WI38 (cell line): ENCODE results near the gene FASN.

ENCODE experiments used
- H3K4me3 ChIP-seq: 2 replicates; pipeline ENCODE4 v1.5.1; 2011; ENCODE audit warnings: low read depth, mild to moderate bottlenecking, control low read depth, low read length
- TF ChIP-seq, protein P1 (sequence below): IDR thresholded peaks from 2 replicates; pipeline ENCODE4 v1.5.1; 2012; ENCODE audit warnings: low read depth, mild to moderate bottlenecking, control low read depth, low read length

The FASN gene

DNA sequence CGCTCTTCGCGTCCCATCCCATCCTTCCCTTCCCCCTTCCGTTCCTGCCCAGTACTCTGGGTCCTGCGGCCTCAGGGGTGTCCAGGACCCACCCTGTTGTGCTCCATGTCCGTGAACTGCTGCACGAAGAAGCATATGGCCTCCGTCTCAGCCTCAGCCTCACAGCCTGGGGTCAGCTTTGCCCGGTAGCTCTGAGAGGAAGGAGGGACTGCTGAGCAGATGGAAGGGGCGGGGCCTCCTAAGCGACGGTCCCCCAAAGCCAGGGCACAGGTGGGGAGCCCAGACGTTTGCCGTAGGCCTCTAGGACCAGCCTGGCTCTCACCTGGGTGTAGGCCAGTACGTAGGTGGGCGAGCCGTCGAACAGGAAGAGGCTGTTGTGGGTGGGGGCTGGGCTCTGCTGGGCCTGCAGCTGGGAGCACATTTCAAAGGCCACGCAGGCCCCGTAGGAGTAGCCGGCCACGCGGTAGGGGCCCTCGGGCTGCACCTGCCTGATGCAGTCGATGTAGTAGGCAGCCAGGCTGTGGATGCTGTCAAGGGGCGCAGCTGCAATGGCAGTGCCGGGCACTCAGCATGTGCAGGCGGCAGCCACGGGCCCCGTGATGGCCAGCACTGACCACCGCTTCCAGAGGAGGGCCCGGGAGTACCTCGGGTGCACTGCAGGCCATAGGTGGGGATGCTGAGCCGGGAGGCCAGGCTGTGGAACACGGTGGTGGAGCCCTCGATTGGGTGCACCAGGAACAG lies 17.8 kb downstream of the FASN start:
- no peak overlapping the region for H3K4me3 ChIP-seq
- TF ChIP-seq, protein P1, sequence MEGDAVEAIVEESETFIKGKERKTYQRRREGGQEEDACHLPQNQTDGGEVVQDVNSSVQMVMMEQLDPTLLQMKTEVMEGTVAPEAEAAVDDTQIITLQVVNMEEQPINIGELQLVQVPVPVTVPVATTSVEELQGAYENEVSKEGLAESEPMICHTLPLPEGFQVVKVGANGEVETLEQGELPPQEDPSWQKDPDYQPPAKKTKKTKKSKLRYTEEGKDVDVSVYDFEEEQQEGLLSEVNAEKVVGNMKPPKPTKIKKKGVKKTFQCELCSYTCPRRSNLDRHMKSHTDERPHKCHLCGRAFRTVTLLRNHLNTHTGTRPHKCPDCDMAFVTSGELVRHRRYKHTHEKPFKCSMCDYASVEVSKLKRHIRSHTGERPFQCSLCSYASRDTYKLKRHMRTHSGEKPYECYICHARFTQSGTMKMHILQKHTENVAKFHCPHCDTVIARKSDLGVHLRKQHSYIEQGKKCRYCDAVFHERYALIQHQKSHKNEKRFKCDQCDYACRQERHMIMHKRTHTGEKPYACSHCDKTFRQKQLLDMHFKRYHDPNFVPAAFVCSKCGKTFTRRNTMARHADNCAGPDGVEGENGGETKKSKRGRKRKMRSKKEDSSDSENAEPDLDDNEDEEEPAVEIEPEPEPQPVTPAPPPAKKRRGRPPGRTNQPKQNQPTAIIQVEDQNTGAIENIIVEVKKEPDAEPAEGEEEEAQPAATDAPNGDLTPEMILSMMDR: no peak

DNA sequence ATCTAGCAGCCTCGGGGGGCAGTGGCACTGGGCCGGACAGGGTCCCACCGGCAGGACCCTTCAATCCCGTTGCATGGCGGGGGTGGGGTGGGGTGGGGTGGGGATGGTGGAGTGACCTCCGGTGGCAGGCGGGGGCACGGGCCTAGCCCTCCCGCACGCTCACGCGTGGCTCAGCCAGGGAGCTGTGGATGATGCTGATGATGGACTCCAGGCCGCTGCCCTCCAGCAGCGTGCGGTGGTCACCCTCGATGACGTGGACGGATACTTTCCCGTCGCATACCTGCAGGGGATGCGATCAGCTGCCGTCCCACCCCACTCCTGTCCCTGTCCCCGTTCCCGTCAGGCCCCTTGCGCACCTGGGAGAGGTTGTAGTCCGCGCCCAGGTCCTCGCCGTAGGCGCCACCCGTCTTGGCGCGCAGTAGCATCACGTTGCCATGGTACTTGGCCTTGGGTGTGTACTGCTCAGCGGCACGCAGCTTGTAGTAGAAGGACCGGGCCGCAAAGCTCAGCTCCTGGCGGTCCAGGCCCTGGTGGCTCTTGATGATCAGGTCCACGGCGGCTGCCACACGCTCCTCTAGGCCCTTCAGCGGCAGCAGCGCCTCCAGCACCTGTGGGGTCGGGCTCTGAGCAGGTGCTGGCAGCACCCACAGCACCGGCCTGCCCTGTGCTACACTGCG lies 18.9 kb downstream of the FASN start:
- H3K4me3 ChIP-seq: no peak overlapping the region
- TF ChIP-seq, protein P1: no peak

DNA sequence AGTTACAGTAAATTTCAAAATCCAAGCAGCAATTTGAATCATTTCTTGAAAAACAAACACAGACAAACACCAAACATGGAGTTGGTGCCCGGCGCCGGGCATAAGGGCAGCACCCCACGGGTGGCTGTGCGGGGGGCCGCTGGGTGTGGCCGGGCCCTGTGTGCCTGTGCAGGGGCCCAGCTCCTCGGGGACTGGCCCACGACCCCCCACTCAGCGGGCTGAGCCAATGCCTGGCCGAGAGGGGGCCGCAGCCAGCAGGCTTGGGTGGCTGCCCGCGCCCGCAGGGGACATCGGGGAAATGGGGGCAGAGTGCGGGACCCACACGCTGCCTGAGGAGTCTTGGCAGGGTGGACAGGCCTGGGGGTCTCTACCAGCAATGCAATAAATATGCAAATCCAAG lies 19.6 kb downstream of the FASN start:
- no peak overlapping the region for H3K4me3 ChIP-seq
- TF ChIP-seq, protein P1: no peak

DNA sequence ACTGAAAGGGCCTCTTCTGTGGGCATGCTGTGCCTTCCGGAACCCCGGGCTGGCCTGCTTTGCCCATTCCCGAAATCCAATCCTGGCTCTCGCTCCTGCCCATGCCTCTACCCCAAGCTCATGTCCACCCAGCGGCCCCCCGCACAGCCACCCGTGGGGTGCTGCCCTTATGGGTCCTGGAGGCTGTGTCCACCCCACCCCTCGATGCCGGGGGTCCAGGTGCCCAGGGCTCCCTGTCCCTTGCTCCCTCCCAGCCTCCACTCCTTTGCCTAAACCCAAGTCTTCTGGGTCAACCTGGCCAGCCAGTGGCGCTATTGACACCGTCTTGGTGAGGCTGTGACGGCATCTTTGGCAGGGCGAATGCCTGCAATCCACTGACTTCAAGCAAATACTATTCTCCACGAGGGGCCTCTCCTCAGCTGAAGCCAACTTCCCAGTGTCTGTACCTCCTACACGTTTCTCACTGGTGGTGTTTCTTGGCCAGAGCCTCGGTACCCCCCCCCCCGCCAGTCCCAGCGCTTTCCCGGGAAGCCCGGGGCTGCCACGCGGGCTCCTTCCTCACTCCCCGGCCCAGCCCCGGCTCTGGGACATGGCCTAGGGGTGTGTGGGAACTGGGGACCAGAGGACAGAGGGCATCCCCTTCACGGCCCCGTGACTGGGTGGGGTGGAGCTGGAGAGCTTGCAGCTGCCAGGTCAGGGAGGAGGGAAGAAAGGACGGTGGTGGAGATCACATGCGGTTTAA lies 20.2 kb downstream of the FASN start:
- TF ChIP-seq, protein P1: no peak
- no peak overlapping the region for H3K4me3 ChIP-seq

DNA sequence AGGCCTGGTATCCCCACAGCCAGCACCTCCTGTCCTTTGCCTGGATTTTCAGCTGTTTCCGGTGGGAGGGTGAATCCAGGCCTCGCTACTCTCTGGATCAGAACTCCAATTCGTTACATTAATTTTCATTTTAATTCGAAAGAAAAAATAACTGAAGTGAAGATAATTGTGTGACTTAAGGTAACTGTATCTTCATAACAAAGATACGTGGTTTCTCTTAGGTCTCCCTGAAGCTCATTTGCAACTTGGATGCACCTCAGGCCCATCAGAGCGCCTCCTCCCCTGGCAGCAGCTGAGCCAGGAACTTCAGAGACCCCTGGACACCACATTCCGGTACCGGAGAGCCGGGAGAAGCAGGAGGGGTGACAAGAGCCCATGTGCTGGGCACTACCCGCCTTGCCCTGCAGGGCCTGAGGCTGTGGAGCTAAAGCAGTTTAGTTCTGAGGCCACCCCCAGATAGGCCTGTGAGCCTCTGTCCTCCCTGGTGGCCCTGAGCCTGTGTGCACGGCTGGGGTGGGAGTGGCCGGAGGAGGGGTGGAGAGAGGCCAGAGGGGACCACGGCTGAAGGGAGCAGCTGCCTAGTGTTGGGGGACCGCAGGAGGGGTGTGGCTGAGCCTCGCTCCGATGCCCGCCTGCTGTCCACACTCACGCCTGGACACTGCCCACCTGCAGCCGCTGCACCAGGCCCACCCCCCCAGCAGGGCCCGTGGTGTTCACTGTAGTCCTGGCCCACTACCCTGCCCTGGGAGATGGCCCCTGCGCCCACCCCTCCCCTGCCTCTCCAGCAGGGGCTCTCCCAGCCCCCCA lies 21.0 kb downstream of the FASN start:
- TF ChIP-seq, protein P1: no peak
- no peak overlapping the region for H3K4me3 ChIP-seq

DNA sequence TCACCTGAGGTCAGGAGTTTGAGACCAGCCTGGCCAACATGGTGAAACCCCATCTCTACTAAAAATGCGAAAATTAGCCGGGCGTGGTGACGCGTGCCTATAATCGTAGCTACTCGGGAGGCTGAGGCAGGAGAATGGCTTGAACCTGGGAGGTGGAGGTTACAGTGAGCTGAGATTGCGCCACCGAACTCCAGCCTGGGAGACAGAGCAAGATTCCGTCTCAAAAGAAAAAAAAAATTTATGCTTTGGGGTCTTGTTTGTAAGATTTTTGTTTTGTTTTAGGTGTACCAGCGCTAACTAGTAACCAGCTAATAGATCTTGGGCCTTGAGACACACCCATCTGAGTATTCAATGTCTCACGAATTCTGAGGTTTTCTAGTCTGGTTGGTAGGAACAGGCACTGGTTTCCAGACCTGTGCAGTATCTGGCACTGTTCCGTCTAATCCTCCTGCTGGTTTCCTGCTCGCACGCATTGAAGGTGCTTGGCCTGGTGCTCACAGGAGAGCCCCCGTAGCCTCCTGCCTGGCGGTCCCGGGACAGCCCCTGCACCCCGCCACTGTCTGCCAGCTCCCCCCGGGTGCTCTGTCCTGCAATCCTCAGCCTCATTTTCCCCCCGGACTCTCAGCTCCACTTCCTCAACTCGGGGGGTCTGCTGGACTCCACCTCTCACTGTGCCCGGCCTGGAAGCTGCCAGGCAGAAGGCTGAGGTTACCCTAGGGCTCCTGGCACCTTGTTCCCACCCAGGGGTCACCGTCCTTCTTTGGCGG lies 21.8 kb downstream of the FASN start:
- TF ChIP-seq, protein P1: no peak
- H3K4me3 ChIP-seq: no peak overlapping the region
